ENCODE measurements around the gene ZNF804A. TPM values are rescaled to one million over a fixed set of nuclear protein-coding genes. Genes with fewer than 3 reads are reported as not detected.

Gene ZNF804A
- total RNA-seq, 1 donor from 2014 or later: not detected

DNA sequence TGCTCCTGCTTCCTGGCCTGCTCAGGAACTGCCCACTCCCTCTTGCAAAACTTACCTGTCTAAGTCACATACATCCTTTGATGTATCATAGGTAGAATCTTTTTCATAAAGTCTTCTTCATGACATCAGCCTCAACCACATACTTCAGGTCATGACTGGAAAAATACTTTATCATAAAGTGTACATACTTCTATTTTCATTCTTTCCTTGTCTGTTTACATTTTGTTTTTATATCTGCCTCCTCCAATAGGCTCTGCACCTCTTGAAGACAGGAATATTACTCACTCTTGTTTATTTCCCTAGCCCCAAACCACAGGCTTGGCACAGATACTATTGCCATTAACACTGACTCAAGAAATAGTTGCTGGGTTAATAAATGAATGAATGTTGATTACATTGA is 43.6 kb upstream of the ZNF804A start:
- H3K4me3 ChIP-seq: no peak overlapping the region
- TF ChIP-seq CTCF (IDR thresholded peaks at IDR 0.05) (no peak), EZH2phosphoT487 (IDR thresholded peaks at IDR 0.05) (no peak), EZH2 (IDR thresholded peaks at IDR 0.05) (no peak)
- no peak overlapping the region for H2AFZ ChIP-seq (replicated peaks)
- no peaks in the 10 kb centered on the region for H3K36me3 ChIP-seq
- H3K79me2 ChIP-seq (ENCODE audit: low read depth): no peaks in the 10 kb centered on the region
- H3K4me2 ChIP-seq: no peak overlapping the region
- no peaks in the 10 kb centered on the region for H3K27me3 ChIP-seq
- Mint-ChIP-seq H3K4me1 (no peaks in the 10 kb centered on the region), H3K27me3 (ENCODE audit: insufficient read depth, low read depth) (no peaks in the 10 kb centered on the region), H3K27ac (no peak overlapping the region), H3K9me3 (no peaks in the 10 kb centered on the region), H3K36me3 (no peaks in the 10 kb centered on the region), H3K4me3 (no peak overlapping the region)
- H4K20me1 ChIP-seq (ENCODE audit: low read depth): no peaks in the 10 kb centered on the region
- no peak for DNase-seq (ENCODE audit: low spot score)
- no peak overlapping the region for H3K27ac ChIP-seq
- H3K9ac ChIP-seq: no peak overlapping the region
- no peaks in the 10 kb centered on the region for H3K4me1 ChIP-seq
- no peaks in the 10 kb centered on the region for H3K9me3 ChIP-seq (ENCODE audit: low read depth)
- no peaks in the 10 kb centered on the region for H3F3A ChIP-seq (ENCODE audit: low read depth)

GRCh38 chr2:184555352-184555751 is 43.0 kb upstream of the ZNF804A start:
- no peak overlapping the region for H3K9ac ChIP-seq
- Mint-ChIP-seq H3K27ac (no peak overlapping the region), H3K36me3 (no peaks in the 10 kb centered on the region), H3K4me3 (no peak overlapping the region), H3K27me3 (ENCODE audit: insufficient read depth, low read depth) (no peaks in the 10 kb centered on the region), H3K4me1 (no peaks in the 10 kb centered on the region), H3K9me3 (no peaks in the 10 kb centered on the region)
- H3K27me3 ChIP-seq: no peaks in the 10 kb centered on the region
- TF ChIP-seq EZH2phosphoT487 (IDR thresholded peaks at IDR 0.05) (no peak), CTCF (IDR thresholded peaks at IDR 0.05) (no peak), EZH2 (IDR thresholded peaks at IDR 0.05) (no peak)
- H3F3A ChIP-seq (ENCODE audit: low read depth): no peaks in the 10 kb centered on the region
- H3K36me3 ChIP-seq: no peaks in the 10 kb centered on the region
- H4K20me1 ChIP-seq (ENCODE audit: low read depth): no peaks in the 10 kb centered on the region
- no peaks in the 10 kb centered on the region for H3K4me1 ChIP-seq
- H2AFZ ChIP-seq (replicated peaks): no peak overlapping the region
- H3K27ac ChIP-seq: no peak overlapping the region
- DNase-seq (ENCODE audit: low spot score): no peak
- H3K79me2 ChIP-seq (ENCODE audit: low read depth): no peaks in the 10 kb centered on the region
- H3K4me2 ChIP-seq: no peak overlapping the region
- no peaks in the 10 kb centered on the region for H3K9me3 ChIP-seq (ENCODE audit: low read depth)
- H3K4me3 ChIP-seq: no peak overlapping the region

DNA sequence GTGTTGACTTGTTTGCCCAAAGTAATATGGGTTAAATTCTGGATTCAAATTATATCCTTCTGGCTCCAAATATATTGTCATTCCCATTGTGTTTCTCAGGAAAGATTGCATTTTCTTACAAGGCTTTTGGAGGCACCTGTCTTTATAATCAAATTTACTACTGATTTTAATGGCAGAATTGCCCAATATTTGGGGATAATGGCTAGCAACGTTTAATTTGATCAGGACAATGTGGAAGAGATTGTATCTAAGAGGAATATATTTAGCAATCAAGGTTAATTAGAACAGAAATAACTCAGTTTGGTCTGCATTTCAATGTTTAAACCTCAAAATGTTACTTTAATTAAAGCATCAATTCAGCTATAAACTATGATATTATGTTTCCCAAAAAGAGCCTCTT is 41.7 kb upstream of the ZNF804A start:
- H3K27me3 Mint-ChIP-seq (ENCODE audit: insufficient read depth, low read depth): no peaks in the 10 kb centered on the region
- H3K27ac Mint-ChIP-seq: no peak overlapping the region
- H3K79me2 ChIP-seq (ENCODE audit: low read depth): no peaks in the 10 kb centered on the region
- H4K20me1 ChIP-seq (ENCODE audit: low read depth): no peaks in the 10 kb centered on the region
- H3K4me1 Mint-ChIP-seq: no peaks in the 10 kb centered on the region
- no peak overlapping the region for H3K27ac ChIP-seq
- no peaks in the 10 kb centered on the region for H3K27me3 ChIP-seq
- no peak for DNase-seq (ENCODE audit: low spot score)
- no peak overlapping the region for H3K4me2 ChIP-seq
- H3K4me1 ChIP-seq: no peaks in the 10 kb centered on the region
- H3K9me3 ChIP-seq (ENCODE audit: low read depth): no peaks in the 10 kb centered on the region
- TF ChIP-seq EZH2phosphoT487 (IDR thresholded peaks at IDR 0.05): no peak
- TF ChIP-seq EZH2 (IDR thresholded peaks at IDR 0.05): no peak
- no peak for TF ChIP-seq CTCF (IDR thresholded peaks at IDR 0.05)
- no peak overlapping the region for H3K4me3 Mint-ChIP-seq
- H2AFZ ChIP-seq (replicated peaks): no peak overlapping the region
- no peak overlapping the region for H3K9ac ChIP-seq
- no peaks in the 10 kb centered on the region for H3F3A ChIP-seq (ENCODE audit: low read depth)
- no peaks in the 10 kb centered on the region for H3K36me3 ChIP-seq
- H3K4me3 ChIP-seq: no peak overlapping the region
- H3K9me3 Mint-ChIP-seq: no peaks in the 10 kb centered on the region
- H3K36me3 Mint-ChIP-seq: no peaks in the 10 kb centered on the region

Measured in neural progenitor cell (in vitro differentiated cells).